Superior temporal gyrus (tissue), 1 donor: ENCODE measurements around the gene KCMF1.
A peak's percentile ranks its signal among the peaks of the same experiment; 100 is the strongest.

Source experiments
- DNase-seq: peaks from one replicate; pipeline ENCODE4 v3.0.0-alpha.2; 2016; ENCODE audit errors: extremely low spot score

KCMF1 gene

GRCh38 chr2:84980263-84980983 lies 9.5 kb downstream of the KCMF1 start:
- no peak for DNase-seq

DNA sequence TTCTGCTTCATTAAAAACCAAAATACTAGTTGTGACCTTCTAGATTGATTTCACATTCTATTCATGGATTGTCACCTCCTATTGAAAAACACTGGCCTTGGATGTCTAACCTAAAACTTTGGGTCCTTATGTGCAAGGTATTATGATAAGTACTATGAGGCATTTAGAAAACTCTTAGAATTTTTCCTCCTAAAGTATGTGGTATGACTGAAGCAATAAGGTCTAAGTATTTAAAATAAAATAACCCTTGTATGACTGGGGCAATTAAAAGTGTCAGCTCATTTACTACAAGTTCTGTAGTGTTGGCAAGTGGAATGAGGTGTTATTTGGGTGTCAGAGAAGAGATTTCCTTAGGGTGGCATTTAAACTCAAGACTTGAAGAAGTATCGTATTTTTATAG lies 15.1 kb downstream of the KCMF1 start:
- no peak for DNase-seq

DNA sequence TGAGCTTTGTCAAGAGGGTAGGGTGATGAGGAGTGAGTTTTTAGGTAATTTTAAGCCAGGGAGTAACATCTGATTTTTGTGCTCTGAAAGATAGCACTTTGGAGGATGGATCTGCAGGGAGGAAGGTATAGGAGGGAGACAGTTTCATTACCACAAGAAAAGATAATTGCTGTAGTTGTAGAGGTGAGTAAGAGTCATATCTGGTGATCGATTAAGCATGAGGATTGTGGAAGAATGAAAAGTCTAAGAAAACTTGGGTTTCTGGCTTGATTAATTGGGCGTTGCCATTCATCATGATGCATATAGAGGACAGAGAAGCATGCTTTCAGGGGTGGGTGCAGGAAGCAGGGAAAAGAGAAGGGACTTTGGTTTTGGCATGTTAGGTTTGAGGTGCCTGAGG lies 18.5 kb downstream of the KCMF1 start:
- no peak for DNase-seq

- DNase-seq: no peak
Measured at GRCh38 chr2:84989927-84990326, 19.0 kb downstream of the KCMF1 start.

DNA sequence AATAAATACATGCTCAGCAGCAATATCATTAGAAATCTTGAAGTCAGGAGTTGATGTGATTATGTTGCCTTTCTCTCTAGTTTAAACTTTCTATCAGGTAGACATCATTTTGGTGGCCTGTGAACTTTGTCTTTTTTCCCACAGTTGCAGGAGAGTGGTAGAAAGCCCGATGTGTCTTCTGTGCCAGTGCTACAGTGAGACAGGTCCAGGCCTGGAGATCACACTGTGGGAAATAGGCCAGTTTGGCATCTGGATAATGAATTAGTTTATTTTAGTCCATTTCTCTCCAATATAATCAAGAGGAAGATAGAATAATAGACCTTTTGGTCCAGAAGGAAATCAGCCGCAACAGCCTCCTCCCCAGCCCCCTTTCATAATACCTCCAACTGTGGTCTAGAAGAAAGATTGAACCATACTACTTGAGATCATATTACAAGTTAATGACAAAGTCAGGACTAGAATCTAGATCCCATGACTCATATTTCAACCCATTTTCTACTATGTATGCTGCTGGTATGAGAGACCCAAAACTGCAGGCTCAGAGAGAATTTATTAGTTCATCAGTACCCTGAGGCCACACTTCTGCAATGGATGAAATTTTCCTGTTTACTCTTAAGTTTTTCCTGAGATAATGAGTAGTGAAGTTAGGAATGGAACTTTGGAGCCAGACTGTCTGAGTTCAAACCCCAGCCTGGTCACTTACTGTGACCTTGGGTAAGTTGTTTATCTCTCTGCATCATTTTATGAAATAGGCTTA lies 20.6 kb downstream of the KCMF1 start:
- DNase-seq: no peak

GRCh38 chr2:84995826-84996225 lies 24.9 kb downstream of the KCMF1 start:
- DNase-seq: no peak

GRCh38 chr2:84996909-84997308 lies 25.9 kb downstream of the KCMF1 start:
- DNase-seq: no peak

DNA sequence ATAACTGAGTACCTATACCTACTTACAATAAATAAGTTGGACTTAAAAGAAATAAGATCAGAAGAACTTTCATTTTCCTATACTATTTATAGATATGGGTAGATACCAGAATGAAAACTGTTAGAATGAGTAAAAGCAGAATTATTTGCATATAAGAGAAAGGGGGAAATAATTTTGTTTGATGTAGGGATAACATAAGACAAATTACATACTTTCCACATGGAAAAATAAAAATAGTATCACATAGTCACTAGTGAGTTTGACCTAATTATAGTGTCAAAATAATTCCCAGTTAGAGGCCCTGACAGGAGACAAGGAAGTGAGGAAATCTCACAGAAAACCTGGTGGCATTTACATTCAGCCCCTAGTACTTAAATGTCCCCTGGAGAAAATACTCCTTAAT lies 28.6 kb downstream of the KCMF1 start:
- DNase-seq: no peak

DNA sequence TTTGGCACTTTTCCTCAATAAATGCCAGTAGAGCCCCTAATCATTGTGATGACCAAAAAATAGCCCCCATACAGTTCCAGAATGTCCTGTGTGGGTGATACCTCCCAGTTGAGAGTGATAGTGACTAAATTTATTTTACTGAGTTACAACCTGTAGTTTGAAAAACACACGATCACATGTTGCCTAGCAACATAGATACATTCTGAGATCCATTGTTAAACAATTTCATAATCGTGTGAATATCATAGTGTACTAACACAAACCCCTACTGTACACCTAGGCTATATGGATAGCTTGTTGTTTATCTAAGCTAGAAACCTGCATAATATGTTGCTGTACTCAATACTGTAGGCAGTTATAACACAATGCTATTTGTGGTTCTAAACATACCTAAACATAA lies 30.6 kb downstream of the KCMF1 start:
- no peak for DNase-seq

GRCh38 chr2:85002534-85002933 lies 31.6 kb downstream of the KCMF1 start:
- DNase-seq: no peak

- DNase-seq: no peak
Measured at GRCh38 chr2:85008252-85008651, 37.3 kb downstream of the KCMF1 start.

- DNase-seq: no peak
Measured at GRCh38 chr2:85009019-85009618, 38.2 kb downstream of the KCMF1 start.

DNA sequence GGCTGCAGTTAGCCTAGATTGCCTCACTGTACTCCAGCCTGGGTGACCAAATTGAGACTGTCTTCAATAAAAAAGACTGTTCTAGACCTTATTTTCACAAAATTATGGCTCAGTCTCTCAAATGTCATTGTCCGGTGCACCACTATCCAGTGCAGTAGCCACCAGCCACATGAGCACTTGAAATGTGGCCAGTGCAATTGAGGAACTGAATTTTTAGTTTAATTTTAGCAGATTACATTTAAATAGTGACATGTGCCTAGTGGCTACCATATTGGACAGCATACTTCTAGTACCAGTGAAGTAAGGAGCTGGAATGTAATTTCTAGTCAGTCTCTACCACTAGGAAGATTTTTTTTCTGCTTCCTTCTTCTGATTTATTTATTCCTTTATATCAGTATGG lies 39.4 kb downstream of the KCMF1 start:
- no peak for DNase-seq

- DNase-seq: no peak
Measured at GRCh38 chr2:85011098-85011497, 40.1 kb downstream of the KCMF1 start.

- no peak for DNase-seq
Measured at GRCh38 chr2:85011747-85012146, 40.8 kb downstream of the KCMF1 start.

GRCh38 chr2:85012431-85012830 lies 41.5 kb downstream of the KCMF1 start:
- DNase-seq: no peak

DNA sequence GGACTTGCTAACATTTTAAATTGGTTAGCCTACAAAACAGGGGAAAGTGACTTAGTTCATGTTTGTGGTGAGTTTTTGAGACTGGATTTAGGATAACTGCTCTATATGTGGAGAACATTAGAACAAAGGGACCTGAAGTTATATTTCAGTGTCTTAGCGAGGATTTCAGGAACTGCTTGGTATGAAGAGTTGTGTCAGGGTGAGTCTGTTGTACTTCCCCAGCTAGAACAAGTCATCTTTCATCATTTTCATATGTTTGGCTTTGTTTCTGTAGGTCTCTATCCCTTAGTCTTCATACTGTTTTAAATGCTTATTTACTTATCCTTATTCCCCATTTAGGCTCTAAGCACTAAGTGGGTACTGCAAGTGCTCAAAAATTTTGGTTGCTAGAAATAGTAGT lies 41.9 kb downstream of the KCMF1 start:
- no peak for DNase-seq

GRCh38 chr2:85015653-85016360 lies 44.8 kb downstream of the KCMF1 start:
- DNase-seq: no peak

- no peak for DNase-seq
Measured at GRCh38 chr2:85016446-85016845, 45.5 kb downstream of the KCMF1 start.

GRCh38 chr2:85017411-85018048 lies 46.6 kb downstream of the KCMF1 start:
- DNase-seq: peak; percentile 68

DNA sequence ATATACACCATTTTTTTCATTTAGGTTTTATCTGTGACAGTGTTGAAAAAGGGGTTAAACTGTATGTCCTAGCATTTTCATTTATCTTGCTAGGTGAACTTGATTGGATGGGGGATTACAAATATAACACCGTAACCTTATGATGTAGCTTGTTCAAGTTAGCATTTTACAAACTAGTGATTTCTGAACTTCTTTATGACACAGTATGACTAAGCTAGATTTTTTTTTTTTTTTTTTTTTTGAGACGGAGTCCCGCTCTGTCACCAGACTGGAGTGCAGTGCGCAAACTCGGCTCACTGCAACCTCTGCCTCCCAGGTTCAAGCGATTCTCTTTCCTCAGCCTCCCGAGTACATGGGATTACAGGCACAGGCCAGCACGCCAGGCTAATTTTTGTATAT lies 47.1 kb downstream of the KCMF1 start:
- no peak for DNase-seq

DNA sequence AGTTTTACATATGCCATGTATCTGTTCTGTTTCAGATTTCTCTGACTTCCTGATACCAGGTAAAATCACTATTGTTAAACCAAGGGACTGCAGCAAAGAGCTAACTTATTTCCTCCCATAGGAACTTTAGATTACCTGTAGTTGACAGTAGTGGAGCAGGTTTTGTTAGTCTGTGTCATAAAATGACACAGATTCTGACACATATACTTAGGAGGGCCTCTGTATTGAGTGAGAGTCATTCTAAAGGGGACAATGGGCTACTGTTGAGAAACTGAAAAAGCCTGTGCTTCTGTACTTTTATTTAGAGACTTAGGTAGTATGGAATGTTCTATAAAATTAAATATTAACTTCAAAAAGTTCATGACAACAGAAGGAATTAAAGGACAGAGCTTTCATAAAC lies 48.2 kb downstream of the KCMF1 start:
- no peak for DNase-seq
